ENCODE data around the gene ENAH. TPM values are rescaled to one million over a fixed set of nuclear protein-coding genes. Genes with fewer than 3 reads are reported as not detected.

The ENAH gene
- total RNA-seq, 1 donor from 2014 or later, result 749 TPM

GRCh38 chr1:225601902-225602589 is 50.9 kb downstream of the ENAH start:
- no peak overlapping the region for H3K4me3 ChIP-seq (ENCODE audit: insufficient read depth, low read depth, low read length)
- Mint-ChIP-seq H3K27me3 (ENCODE audit: low read depth, unreplicated experiment) (no peaks in the 10 kb centered on the region), H3K4me3 (ENCODE audit: unreplicated experiment) (peak overlapping the region; percentile 58), H3K9me3 (ENCODE audit: unreplicated experiment) (peaks cover 2% of the 10 kb centered on the region), H3K27ac (ENCODE audit: unreplicated experiment) (no peak overlapping the region), H3K36me3 (ENCODE audit: low read depth, unreplicated experiment) (peaks cover 21% of the 10 kb centered on the region), H3K4me1 (ENCODE audit: low read depth, unreplicated experiment) (peaks cover 65% of the 10 kb centered on the region)
- peaks cover 24% of the 10 kb centered on the region for H3K4me1 ChIP-seq (ENCODE audit: insufficient read depth, low read length)
- no peak overlapping the region for H3K9ac ChIP-seq (ENCODE audit: low read length)
- H3K36me3 ChIP-seq (ENCODE audit: insufficient read depth, low read length), result no peaks in the 10 kb centered on the region
- H4K20me1 ChIP-seq (ENCODE audit: insufficient read depth, low read length), result peaks cover 94% of the 10 kb centered on the region
- DNase-seq (ENCODE audit: low read depth) (no peak), FAIRE-seq (no peak)
- no peak overlapping the region for H3K4me2 ChIP-seq (ENCODE audit: low read length)
- no peaks in the 10 kb centered on the region for H3K27me3 ChIP-seq (ENCODE audit: insufficient read depth, low read length)
- no peak overlapping the region for H2AFZ ChIP-seq (ENCODE audit: low read depth, low read length)
- no peak for TF ChIP-seq EZH2 (IDR thresholded peaks at IDR 0.05; ENCODE audit: insufficient read depth, low read length)
- no peak for TF ChIP-seq CTCF (IDR thresholded peaks at IDR 0.05; ENCODE audit: insufficient read depth, low read depth, low read length)
- no peak overlapping the region for H3K27ac ChIP-seq (ENCODE audit: low read depth, low read length)
- no peaks in the 10 kb centered on the region for H3K9me3 ChIP-seq (ENCODE audit: insufficient read depth, low read depth, low read length)
- peaks cover 99% of the 10 kb centered on the region for H3K79me2 ChIP-seq (ENCODE audit: insufficient read depth, low read length)

GRCh38 chr1:225598847-225599246 is 54.1 kb downstream of the ENAH start:
- DNase-seq (ENCODE audit: low read depth), result no peak
- Mint-ChIP-seq H3K27ac (ENCODE audit: unreplicated experiment) (no peak overlapping the region), H3K36me3 (ENCODE audit: low read depth, unreplicated experiment) (peaks cover 21% of the 10 kb centered on the region), H3K9me3 (ENCODE audit: unreplicated experiment) (peaks cover 2% of the 10 kb centered on the region), H3K4me1 (ENCODE audit: low read depth, unreplicated experiment) (peaks cover 68% of the 10 kb centered on the region), H3K4me3 (ENCODE audit: unreplicated experiment) (peak overlapping the region; percentile 2), H3K27me3 (ENCODE audit: low read depth, unreplicated experiment) (no peaks in the 10 kb centered on the region)
- H3K4me1 ChIP-seq (ENCODE audit: insufficient read depth, low read length), result peaks cover 15% of the 10 kb centered on the region
- H3K9ac ChIP-seq (ENCODE audit: low read length), result no peak overlapping the region
- peaks cover 95% of the 10 kb centered on the region for H4K20me1 ChIP-seq (ENCODE audit: insufficient read depth, low read length)
- H3K27me3 ChIP-seq (ENCODE audit: insufficient read depth, low read length), result no peaks in the 10 kb centered on the region
- H3K27ac ChIP-seq (ENCODE audit: low read depth, low read length), result no peak overlapping the region
- TF ChIP-seq CTCF (IDR thresholded peaks at IDR 0.05; ENCODE audit: insufficient read depth, low read depth, low read length) (no peak), EZH2 (IDR thresholded peaks at IDR 0.05; ENCODE audit: insufficient read depth, low read length) (no peak)
- no peak for FAIRE-seq
- H3K4me3 ChIP-seq (ENCODE audit: insufficient read depth, low read depth, low read length), result no peak overlapping the region
- H3K79me2 ChIP-seq (ENCODE audit: insufficient read depth, low read length), result peaks cover 98% of the 10 kb centered on the region
- H2AFZ ChIP-seq (ENCODE audit: low read depth, low read length), result no peak overlapping the region
- peaks cover 6% of the 10 kb centered on the region for H3K36me3 ChIP-seq (ENCODE audit: insufficient read depth, low read length)
- no peaks in the 10 kb centered on the region for H3K9me3 ChIP-seq (ENCODE audit: insufficient read depth, low read depth, low read length)
- no peak overlapping the region for H3K4me2 ChIP-seq (ENCODE audit: low read length)

GRCh38 chr1:225597926-225598575 is 54.9 kb downstream of the ENAH start:
- H3K4me3 ChIP-seq (ENCODE audit: insufficient read depth, low read depth, low read length), result no peak overlapping the region
- peaks cover 7% of the 10 kb centered on the region for H3K4me1 ChIP-seq (ENCODE audit: insufficient read depth, low read length)
- peaks cover 2% of the 10 kb centered on the region for H3K9me3 Mint-ChIP-seq (ENCODE audit: unreplicated experiment)
- FAIRE-seq (no peak), DNase-seq (ENCODE audit: low read depth) (peak; percentile 69)
- peaks cover 6% of the 10 kb centered on the region for H3K36me3 ChIP-seq (ENCODE audit: insufficient read depth, low read length)
- H3K27ac ChIP-seq (ENCODE audit: low read depth, low read length), result no peak overlapping the region
- no peak overlapping the region for H3K4me2 ChIP-seq (ENCODE audit: low read length)
- peaks cover 94% of the 10 kb centered on the region for H4K20me1 ChIP-seq (ENCODE audit: insufficient read depth, low read length)
- H3K4me1 Mint-ChIP-seq (ENCODE audit: low read depth, unreplicated experiment), result peaks cover 71% of the 10 kb centered on the region
- H2AFZ ChIP-seq (ENCODE audit: low read depth, low read length), result no peak overlapping the region
- peak overlapping the region; percentile 51 for H3K4me3 Mint-ChIP-seq (ENCODE audit: unreplicated experiment)
- peaks cover 98% of the 10 kb centered on the region for H3K79me2 ChIP-seq (ENCODE audit: insufficient read depth, low read length)
- H3K27me3 Mint-ChIP-seq (ENCODE audit: low read depth, unreplicated experiment), result no peaks in the 10 kb centered on the region
- H3K36me3 Mint-ChIP-seq (ENCODE audit: low read depth, unreplicated experiment), result peaks cover 22% of the 10 kb centered on the region
- H3K9ac ChIP-seq (ENCODE audit: low read length), result no peak overlapping the region
- H3K27me3 ChIP-seq (ENCODE audit: insufficient read depth, low read length), result no peaks in the 10 kb centered on the region
- H3K27ac Mint-ChIP-seq (ENCODE audit: unreplicated experiment), result peak overlapping the region; percentile 21
- H3K9me3 ChIP-seq (ENCODE audit: insufficient read depth, low read depth, low read length), result no peaks in the 10 kb centered on the region
- TF ChIP-seq CTCF (IDR thresholded peaks at IDR 0.05; ENCODE audit: insufficient read depth, low read depth, low read length) (no peak), EZH2 (IDR thresholded peaks at IDR 0.05; ENCODE audit: insufficient read depth, low read length) (no peak)
